Astrocyte of the spinal cord (primary cell): ENCODE data around the gene OR51E2.
"Not testable (repeated sequence)": the region's sequence is repeated elsewhere in the genome, so short reads cannot be mapped to it uniquely, and the experiment has no call there.

Experiments used
- DNase-seq: peaks from one replicate; pipeline ENCODE4 v3.0.0; 2011; ENCODE audit warnings: low read depth, low spot score
- H3K4me3 ChIP-seq: 2 replicates; pipeline ENCODE4 v1.5.1; 2011; ENCODE audit warnings: low read depth, mild to moderate bottlenecking, low read length, moderate library complexity
- in situ Hi-C: cut with HindIII; loops from 2 replicates; pipeline ENCODE4 v1.10.0; 2017; ENCODE audit warnings: low sequenced_read_pairs
- TF ChIP-seq, protein P1 (sequence below): IDR thresholded peaks from 2 replicates; pipeline ENCODE4 v1.5.1; 2012; ENCODE audit warnings: low read depth, mild to moderate bottlenecking, low read length, inconsistent platforms

Gene OR51E2, protein sequence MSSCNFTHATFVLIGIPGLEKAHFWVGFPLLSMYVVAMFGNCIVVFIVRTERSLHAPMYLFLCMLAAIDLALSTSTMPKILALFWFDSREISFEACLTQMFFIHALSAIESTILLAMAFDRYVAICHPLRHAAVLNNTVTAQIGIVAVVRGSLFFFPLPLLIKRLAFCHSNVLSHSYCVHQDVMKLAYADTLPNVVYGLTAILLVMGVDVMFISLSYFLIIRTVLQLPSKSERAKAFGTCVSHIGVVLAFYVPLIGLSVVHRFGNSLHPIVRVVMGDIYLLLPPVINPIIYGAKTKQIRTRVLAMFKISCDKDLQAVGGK

DNA sequence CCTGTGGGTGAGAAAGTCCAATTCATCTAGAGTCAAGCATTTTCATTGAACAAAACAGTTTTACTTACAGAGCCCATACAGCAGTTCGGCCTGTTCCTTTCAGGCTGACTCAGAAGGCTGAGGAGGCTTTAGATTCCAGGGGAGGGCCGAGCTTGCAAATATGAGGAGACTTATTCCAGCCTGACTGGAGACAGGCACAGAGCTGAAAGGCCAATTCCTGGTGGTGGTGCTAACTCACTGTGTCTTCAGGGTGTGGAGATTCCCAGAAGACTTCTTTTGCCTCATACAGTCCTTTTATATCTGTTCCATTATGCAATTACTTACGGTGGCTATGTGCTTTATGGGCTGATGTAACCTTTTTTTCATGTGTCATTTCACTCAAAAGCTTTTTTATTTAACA is at the start of gene OR51E2:
OR51E2 (minus strand) TSS at position 269 of the 400 bp plus-strand sequence. CDS start 15,142 bp downstream, outside the sequence.
- DNase-seq: peak; percentile 6
- in situ Hi-C loops: no loop called here
- H3K4me3 ChIP-seq: no peak within 1 kb of the TSS
- TF ChIP-seq, protein P1, sequence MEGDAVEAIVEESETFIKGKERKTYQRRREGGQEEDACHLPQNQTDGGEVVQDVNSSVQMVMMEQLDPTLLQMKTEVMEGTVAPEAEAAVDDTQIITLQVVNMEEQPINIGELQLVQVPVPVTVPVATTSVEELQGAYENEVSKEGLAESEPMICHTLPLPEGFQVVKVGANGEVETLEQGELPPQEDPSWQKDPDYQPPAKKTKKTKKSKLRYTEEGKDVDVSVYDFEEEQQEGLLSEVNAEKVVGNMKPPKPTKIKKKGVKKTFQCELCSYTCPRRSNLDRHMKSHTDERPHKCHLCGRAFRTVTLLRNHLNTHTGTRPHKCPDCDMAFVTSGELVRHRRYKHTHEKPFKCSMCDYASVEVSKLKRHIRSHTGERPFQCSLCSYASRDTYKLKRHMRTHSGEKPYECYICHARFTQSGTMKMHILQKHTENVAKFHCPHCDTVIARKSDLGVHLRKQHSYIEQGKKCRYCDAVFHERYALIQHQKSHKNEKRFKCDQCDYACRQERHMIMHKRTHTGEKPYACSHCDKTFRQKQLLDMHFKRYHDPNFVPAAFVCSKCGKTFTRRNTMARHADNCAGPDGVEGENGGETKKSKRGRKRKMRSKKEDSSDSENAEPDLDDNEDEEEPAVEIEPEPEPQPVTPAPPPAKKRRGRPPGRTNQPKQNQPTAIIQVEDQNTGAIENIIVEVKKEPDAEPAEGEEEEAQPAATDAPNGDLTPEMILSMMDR: no peak

DNA sequence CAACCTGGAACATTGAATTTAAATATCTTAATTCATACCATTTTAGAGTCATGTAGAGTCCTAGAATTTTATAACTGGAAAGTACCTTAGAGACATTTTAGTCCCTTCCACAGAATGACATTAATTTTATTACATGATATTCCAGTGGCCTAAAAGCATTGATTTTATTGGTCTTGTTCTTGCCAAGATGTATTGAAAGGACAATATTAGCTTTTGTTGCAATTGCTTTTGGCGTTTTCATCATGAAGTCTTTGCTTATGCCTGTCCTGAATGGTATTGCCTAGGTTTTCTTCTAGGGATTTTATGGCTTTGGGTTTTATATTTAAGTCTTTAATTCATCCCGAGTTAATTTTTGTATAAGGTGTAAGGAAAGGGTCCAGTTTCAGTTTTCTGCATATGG is 43.1 kb upstream of the OR51E2 start:
- TF ChIP-seq, protein P1: no peak
- in situ Hi-C loops: no loop called here
- DNase-seq: no peak
- H3K4me3 ChIP-seq: no peak overlapping the region

DNA sequence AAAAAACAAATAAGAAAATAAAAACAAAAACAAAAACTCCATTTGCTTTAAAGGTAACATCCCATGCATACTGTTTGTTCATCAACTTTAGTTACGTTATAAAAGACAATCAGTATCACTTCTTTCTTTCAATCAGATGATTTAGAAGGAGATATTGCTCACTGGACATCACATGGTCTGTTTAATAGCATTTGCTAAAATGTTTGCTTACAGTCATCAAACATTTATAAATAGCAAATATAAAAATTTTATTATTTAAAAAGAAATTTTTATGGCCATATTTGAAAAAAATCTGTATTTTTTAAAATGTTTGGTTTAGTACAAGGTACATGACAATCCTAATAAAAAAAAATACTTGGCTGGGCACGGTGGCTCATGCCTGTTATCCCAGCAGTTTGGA is 29.5 kb upstream of the OR51E2 start:
- TF ChIP-seq, protein P1: no peak
- H3K4me3 ChIP-seq: no peak overlapping the region
- in situ Hi-C loops: no loop called here
- DNase-seq: no peak

DNA sequence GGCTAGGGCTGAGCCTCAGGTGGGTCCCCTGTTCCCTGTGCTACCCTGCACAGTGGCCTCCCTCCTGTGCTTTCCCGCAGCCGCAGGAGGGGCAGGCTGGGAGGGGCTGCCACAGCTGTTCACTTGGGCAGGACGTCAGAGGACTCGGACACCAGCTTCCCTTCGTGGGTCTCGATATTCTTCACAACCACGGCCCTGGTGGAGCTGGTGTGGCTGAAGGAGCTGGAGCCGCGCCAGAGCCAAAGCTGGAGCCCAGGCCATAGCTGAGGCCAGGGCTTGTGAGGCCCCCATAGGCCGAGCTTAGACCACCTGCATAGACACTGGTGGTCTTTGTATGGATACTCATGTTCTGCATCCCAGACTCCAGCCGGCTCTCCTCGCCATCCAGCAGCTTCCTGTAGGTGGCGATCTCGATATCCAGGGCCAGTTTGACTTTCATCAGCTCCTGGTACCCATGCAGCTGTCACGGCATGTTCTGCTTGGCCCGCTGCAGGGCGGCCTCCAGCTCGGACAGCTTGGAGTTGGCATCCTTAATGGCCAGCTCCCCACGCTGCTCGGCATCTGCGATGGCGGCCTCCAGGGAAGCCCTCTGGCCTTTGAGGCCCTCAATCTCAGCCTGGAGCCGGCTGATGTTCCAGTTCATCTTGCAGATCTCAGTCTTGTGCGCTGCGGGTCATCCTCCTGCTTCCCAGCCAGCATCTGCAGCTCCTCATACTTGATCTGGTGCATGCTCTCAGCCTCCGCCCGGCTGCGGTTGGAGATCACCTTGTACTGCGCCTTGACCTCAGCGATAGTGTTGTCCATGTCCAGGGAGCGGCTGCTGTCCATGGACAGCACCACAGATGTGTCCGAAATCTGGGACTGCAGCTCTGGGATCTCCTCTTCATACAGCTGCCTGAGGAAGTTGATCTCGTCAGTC is 25.2 kb upstream of the OR51E2 start:
- H3K4me3 ChIP-seq, in situ Hi-C loops, DNase-seq: not testable (repeated sequence)

DNA sequence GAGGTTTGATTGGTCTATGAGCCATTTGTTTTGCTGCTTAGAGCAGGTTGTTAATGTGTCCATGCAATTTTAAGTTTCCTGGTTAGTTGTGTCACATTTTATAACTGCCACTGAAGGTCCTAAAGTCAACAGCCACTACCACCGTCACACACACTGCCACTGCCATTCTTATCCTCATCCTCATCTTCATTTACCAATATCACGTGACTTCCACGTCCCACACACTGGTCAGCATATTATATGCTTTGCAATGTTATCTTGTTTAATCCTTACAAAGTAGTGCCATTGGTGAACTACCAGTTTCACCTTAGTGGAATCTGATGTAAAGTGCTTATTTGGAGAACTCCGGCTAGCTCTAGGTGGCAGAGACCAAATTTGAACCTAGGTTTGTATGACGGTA is 16.6 kb upstream of the OR51E2 start:
- TF ChIP-seq, protein P1: no peak
- no peak overlapping the region for H3K4me3 ChIP-seq
- in situ Hi-C loops: no loop called here
- no peak for DNase-seq

DNA sequence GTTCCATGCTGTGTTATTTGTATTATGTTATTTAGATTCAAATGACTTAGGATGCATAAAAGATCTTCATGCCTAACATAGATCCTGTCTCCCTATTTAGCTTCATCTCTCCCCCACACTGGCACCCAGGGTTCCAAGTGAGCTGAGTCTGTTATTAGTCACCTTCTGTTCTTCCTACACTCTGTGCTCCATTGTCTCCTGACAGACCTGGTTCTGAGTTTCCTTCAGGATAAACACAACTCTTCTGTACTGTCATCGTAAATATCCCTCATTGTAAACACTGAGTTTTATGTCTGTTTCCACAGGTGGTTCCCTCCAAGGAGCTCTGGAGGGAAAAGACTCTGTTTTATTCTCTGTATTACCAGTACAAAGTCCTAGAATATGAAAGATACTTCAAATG is 15.6 kb upstream of the OR51E2 start:
- in situ Hi-C loops: no loop called here
- H3K4me3 ChIP-seq: no peak overlapping the region
- TF ChIP-seq, protein P1: no peak
- no peak for DNase-seq

DNA sequence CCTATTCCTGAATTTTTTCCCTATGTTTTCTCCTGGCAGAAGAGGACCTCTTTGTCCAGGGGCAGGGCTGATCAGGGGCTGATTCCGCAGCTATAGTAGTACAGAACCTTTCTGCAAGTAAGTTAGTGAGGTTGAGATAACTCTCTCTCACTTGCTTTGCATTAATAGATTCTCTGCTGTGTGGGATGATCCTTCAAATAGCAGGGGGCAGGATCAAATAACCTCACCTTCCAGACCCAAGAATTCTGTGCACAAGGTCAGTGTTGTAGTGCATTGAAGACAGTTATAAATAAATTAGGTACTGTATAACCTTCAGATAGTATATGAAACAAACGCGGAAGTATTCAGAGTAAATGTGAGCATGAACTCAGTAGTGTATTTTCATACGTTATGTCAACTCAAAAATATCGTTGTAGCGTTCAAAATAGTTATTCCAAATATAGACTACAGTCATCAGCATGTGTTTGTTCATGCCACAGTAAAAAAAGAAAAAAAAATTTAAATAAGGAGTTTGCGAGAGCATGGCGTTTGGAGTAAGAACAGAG is 7.2 kb upstream of the OR51E2 start:
- in situ Hi-C loops: no loop called here
- DNase-seq: no peak
- no peak overlapping the region for H3K4me3 ChIP-seq
- TF ChIP-seq, protein P1: no peak
